PC-3 (cell line): ENCODE data around the gene PXT1.

Experiments used
- CTCF ChIP-seq: fragments of 300-600 bp; sonication (generic); conservative IDR thresholded peaks from 2 replicates; pipeline ENCODE4 v1.5.1; 2017; ENCODE audit warnings: antibody characterized with exemption, low read depth, mild to moderate bottlenecking, low read length
- EZH2 ChIP-seq: fragments of 300-600 bp; sonication (generic); IDR thresholded peaks from one replicate; pipeline ENCODE4 v1.6.1; 2017; ENCODE audit warnings: antibody characterized with exemption, mild to moderate bottlenecking, low read length; ENCODE audit not compliant: unreplicated experiment
- EZH2phosphoT487 ChIP-seq: fragments of 300-600 bp; sonication (generic); IDR thresholded peaks from 2 replicates; pipeline ENCODE4 v1.6.1; 2018; ENCODE audit warnings: mild to moderate bottlenecking, antibody characterized with exemption, low read length, borderline replicate concordance

- TF ChIP-seq CTCF (no peak), EZH2 (no peak), EZH2phosphoT487 (no peak)
Measured at GRCh38 chr6:36370638-36371037, 72.0 kb downstream of the PXT1 start.
